HG03378 (cell line): ENCODE results near the gene FCGR3A.
"Not testable (repeated sequence)": the region's sequence is repeated elsewhere in the genome, so short reads cannot be mapped to it uniquely, and the experiment has no call there.

ENCODE experiments used
- ATAC-seq: cut with Tn5 transposase; IDR thresholded peaks from one replicate; pipeline ENCODE4 v1.9.1; 2021; ENCODE audit warnings: mild to moderate bottlenecking, moderate library complexity; ENCODE audit not compliant: unreplicated experiment

The FCGR3A gene

DNA sequence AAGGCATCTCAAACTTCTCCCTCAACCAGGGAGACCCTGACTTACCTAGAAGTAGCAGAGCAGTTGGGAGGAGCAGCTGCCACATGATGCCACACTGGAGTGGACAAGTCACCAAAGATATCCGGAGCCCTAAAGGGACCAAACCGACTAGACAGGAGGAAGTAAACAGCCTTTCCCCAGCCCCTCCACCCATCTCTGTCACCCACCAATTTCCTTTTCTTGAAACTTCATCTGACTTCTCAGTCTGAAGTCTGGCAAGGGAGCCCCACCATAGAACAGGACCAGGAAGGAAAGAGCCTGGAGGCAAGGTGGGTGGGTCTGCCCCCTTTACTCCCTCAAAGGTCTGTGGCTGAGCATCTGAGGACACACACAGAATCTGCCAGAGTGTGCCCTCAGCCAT lies at the start of gene FCGR3A:
TSS of gene FCGR3A (minus strand) at position 167 of the 400 bp plus-strand sequence. CDS start at position 85, 82 bp downstream.
- no peak for ATAC-seq

DNA sequence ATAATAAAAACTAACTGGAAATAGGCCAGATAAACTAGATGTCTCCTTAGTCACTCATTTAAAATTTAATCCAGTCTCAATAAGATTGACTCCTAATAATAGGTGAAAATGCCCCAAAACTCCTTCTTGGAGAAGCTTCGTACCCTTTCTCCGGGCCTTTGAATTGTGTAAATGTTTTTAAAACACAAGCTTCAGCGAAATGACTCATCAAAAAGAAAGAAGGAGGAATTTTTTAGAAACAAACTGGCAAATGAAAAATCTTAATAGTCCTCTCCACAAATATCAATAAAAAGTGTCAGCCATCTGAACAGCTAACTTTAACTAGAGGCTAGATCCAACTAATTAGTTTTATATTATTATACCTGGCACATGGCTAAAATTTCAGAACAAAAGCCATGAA lies 47.5 kb upstream of the FCGR3A start:
- ATAC-seq, result not testable (repeated sequence)

GRCh38 chr1:161595583-161595982 lies 46.0 kb upstream of the FCGR3A start:
- not testable (repeated sequence) for ATAC-seq

GRCh38 chr1:161595173-161595572 lies 45.6 kb upstream of the FCGR3A start:
- not testable (repeated sequence) for ATAC-seq

DNA sequence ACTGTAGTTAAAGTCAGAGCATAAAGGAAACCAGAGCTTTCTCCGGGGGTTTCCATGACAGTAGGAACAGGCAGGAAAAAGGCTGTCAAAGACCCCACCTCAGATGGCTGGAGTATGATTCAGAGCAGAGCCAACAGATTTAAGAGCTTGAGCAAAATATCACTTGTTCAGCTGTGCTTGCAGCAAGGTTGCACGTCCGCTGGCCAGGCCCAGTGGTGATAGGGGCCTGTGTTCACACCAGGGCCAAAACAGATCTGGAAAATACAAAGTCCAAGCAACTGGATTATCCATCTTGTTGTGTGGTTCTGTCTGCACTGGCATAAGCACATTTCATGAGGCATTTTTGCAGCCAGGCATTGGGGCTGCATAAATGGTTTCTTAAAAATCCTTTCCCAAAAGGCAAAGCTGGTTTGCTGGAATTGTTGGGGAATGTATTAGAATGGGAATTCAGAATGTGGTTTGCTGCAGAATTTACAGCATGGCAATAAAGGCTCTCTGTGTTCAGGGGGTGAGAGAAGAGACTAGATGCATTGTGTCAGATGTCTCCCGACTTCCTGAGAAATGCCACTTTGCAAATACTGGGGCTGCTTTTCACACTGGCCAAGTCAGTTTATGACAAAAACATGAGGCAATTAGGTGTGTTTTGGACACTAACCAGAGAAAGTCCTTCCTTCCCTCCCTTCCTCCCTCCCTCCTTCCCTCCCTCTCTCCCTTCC lies 44.8 kb upstream of the FCGR3A start:
- not testable (repeated sequence) for ATAC-seq

GRCh38 chr1:161593092-161593755 lies 43.6 kb upstream of the FCGR3A start:
- not testable (repeated sequence) for ATAC-seq

- ATAC-seq, result not testable (repeated sequence)
These were observed 43.0 kb upstream of the FCGR3A start for GRCh38 chr1:161592586-161592985.

- ATAC-seq, result not testable (repeated sequence)
These were observed 40.3 kb upstream of the FCGR3A start for GRCh38 chr1:161589920-161590319.

DNA sequence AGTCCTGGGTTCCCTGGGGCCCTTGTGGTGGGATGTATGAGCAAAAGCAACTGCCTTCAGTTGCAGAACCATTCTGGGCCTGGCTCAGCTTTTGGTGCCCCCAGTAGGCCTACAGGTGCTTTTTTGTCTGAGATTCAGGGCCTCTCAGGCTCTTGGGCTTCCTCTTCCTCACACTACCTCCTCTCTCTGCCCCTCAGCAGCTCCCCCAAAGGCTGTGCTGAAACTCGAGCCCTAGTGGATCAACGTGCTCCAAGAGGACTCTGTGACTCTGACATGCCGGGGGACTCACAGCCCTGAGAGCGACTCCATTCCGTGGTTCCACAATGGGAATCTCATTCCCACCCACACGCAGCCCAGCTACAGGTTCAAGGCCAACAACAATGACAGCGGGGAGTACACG lies 39.7 kb upstream of the FCGR3A start:
- not testable (repeated sequence) for ATAC-seq

DNA sequence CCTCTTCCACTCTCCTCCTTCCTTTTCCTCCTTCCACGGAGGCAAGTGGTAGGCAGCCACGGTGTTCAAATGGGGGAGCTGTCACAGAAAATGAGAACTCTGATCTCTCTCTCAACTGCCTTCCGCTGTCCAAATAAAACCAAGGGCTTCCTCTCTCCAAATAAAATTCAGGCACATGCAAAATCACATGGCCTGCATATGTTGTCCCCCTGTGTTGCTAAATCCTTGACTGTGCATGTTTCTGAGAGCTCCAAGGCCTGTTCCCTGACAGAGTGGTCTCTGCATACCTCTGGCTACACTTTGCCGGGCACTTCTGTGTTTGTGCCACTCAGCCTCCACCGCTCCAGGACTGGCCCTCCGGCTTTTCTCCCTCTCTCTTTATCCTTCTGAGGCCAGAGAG lies 39.0 kb upstream of the FCGR3A start:
- ATAC-seq, result not testable (repeated sequence)

DNA sequence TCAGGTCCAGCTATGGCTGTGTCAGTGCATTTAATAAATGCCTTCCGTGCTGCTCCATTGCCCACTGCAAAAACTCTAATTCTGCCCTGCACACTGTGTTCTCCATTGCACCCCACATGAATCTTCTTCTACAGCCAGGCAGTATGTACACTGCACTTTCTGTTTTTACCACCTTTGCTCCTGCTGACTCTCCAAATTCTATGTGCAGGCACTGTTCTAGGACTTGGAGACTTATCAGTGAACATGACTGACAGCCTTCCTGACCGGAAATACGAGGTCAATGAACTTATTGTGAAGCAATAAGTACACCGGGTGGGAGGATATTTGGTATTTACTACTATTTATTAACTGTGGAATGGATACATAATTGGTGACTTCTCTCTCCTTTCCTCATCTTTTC lies 33.3 kb upstream of the FCGR3A start:
- not testable (repeated sequence) for ATAC-seq

DNA sequence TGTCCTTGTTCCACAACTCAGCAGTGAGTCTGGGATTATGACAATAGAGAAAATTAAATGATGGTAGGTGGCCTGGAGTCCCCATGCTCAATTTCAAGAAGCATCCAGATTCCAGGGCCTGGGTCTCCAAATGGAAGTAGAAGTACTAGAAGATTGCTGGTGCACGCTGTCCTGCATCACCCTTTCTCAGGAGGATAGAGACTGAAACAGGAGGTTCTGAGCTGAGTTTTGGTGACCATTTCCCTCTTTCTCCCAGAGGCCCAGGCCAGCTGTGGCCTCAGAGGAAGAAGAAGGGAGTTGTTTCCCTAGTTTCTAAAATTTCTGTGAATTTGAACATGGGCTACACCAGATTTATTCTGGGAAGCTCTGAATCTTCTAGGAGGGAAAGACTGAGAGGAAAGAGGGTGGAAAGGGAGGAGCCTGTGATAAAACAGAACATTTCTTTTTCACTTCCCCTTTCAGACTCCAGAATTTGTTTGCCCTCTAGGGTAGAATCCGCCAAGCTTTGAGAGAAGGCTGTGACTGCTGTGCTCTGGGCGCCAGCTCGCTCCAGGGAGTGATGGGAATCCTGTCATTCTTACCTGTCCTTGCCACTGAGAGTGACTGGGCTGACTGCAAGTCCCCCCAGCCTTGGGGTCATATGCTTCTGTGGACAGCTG lies 31.4 kb upstream of the FCGR3A start:
- peak; percentile 62 for ATAC-seq

- ATAC-seq, result not testable (repeated sequence)
These were observed 30.4 kb upstream of the FCGR3A start for GRCh38 chr1:161579856-161580507.

- ATAC-seq, result not testable (repeated sequence)
These were observed 27.1 kb upstream of the FCGR3A start for GRCh38 chr1:161576676-161577075.

- not testable (repeated sequence) for ATAC-seq
These were observed 22.1 kb upstream of the FCGR3A start for GRCh38 chr1:161571703-161572102.

- ATAC-seq, result not testable (repeated sequence)
These were observed 17.0 kb upstream of the FCGR3A start for GRCh38 chr1:161566602-161566960.

GRCh38 chr1:161563522-161563921 lies 13.9 kb upstream of the FCGR3A start:
- not testable (repeated sequence) for ATAC-seq

DNA sequence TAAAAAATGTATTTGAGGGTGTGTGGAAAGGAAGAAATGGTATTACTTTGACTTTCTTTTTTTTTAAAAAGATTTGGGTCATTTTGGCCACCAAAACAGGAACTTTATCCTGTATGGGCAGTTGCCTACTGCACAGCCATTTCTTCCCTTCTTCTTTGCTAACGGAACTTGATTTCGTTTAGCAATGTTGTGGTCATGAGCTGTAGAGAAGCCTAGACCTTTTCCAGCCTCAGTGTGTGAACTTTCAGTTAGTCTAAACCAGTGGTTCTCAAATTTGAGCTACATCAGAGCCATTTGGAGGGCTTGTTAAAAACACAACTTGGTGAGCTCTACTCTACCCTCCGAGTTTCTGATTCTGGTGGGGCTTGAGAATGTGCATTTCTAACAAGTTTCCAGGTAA lies 12.8 kb upstream of the FCGR3A start:
- not testable (repeated sequence) for ATAC-seq

- ATAC-seq, result peak; percentile 71
These were observed 11.5 kb upstream of the FCGR3A start for GRCh38 chr1:161560960-161561715.
